OCI-LY1 (cell line): Measurements from ENCODE around the gene BRICD5.
A peak's percentile ranks its signal among the peaks of the same experiment; 100 is the strongest.

ENCODE experiments used
- H2AFZ ChIP-seq: fragments of 200-600 bp; sonication (generic), shearing (Covaris generic); 2 replicates; pipeline ENCODE4 v1.6.0; 2014; ENCODE audit warnings: antibody characterized with exemption, mild to moderate bottlenecking, low read length
- H3F3A ChIP-seq: fragments of 200-600 bp; sonication (generic), shearing (Covaris generic); 2 replicates; pipeline ENCODE4 v1.6.0; 2014; ENCODE audit warnings: mild to moderate bottlenecking, antibody characterized with exemption, low read length, moderate library complexity; ENCODE audit not compliant: insufficient read depth
- H3K27ac ChIP-seq: fragments of 200-600 bp; sonication (generic); 2 replicates; pipeline ENCODE4 v1.5.1; 2014; ENCODE audit warnings: low read length, mixed run types, mild to moderate bottlenecking, low read depth; ENCODE audit not compliant: poor library complexity, severe bottlenecking
- H3K27me3 ChIP-seq: fragments of 200-600 bp; sonication (generic); 2 replicates; pipeline ENCODE4 v1.6.0; 2014; ENCODE audit warnings: antibody characterized with exemption, mild to moderate bottlenecking, low read length, moderate library complexity; ENCODE audit not compliant: insufficient read depth
- H3K36me3 ChIP-seq: fragments of 200-600 bp; sonication (generic); 2 replicates; pipeline ENCODE4 v1.6.1; 2014; ENCODE audit warnings: mild to moderate bottlenecking, antibody characterized with exemption, low read length, moderate library complexity, mixed read lengths; ENCODE audit not compliant: insufficient read depth
- H3K4me1 ChIP-seq: fragments of 200-600 bp; sonication (generic); 2 replicates; pipeline ENCODE4 v1.5.1; 2014; ENCODE audit warnings: mild to moderate bottlenecking, low read length, moderate library complexity; ENCODE audit not compliant: insufficient read depth, severe bottlenecking
- H3K4me2 ChIP-seq: fragments of 200-600 bp; sonication (generic), shearing (Covaris generic); 2 replicates; pipeline ENCODE4 v1.6.1; 2014; ENCODE audit warnings: low read length
- H3K4me3 ChIP-seq: fragments of 200-600 bp; sonication (generic); 2 replicates; pipeline ENCODE4 v1.5.1; 2014; ENCODE audit warnings: low read length, low read depth, mild to moderate bottlenecking, mixed read lengths; ENCODE audit not compliant: poor library complexity, severe bottlenecking
- H3K79me2 ChIP-seq: fragments of 200-600 bp; shearing (Covaris generic); 2 replicates; pipeline ENCODE4 v1.6.1; 2016; ENCODE audit warnings: mixed run types, low read length, mixed read lengths; ENCODE audit not compliant: insufficient read depth
- H3K9ac ChIP-seq: fragments of 200-600 bp; sonication (generic), shearing (Covaris generic); 2 replicates; pipeline ENCODE4 v1.6.1; 2014; ENCODE audit warnings: mild to moderate bottlenecking, low read length, mixed read lengths
- H3K9me2 ChIP-seq: fragments of 200-600 bp; sonication (generic), shearing (Covaris generic); 2 replicates; pipeline ENCODE4 v1.6.1; 2014; ENCODE audit warnings: low read depth, mild to moderate bottlenecking, low read length, mixed read lengths
- H3K9me3 ChIP-seq: fragments of 200-600 bp; shearing (Covaris generic); 2 replicates; pipeline ENCODE4 v1.6.1; 2014; ENCODE audit warnings: low read length, mixed read lengths
- H4K20me1 ChIP-seq: fragments of 200-600 bp; sonication (generic), shearing (Covaris generic); 2 replicates; pipeline ENCODE4 v1.6.0; 2016; ENCODE audit warnings: mild to moderate bottlenecking, low read length; ENCODE audit not compliant: insufficient read depth
- CTCF ChIP-seq: fragments of 200-600 bp; sonication (generic), shearing (Covaris generic); IDR thresholded peaks from 2 replicates; pipeline ENCODE4 v1.5.1; 2017; ENCODE audit warnings: mild to moderate bottlenecking, antibody characterized with exemption, low read length, moderate library complexity, mixed read lengths
- EZH2 ChIP-seq: fragments of 200-600 bp; sonication (generic), shearing (Covaris generic); IDR thresholded peaks from 2 replicates; pipeline ENCODE4 v1.8.0; 2017; ENCODE audit warnings: borderline replicate concordance, mixed run types, mild to moderate bottlenecking, antibody characterized with exemption, low read length, moderate library complexity, mixed read lengths

Gene BRICD5

GRCh38 chr16:2257726-2258125 lies 47.1 kb upstream of the BRICD5 start:
- Histone ChIP-seq H3K27me3 (no peaks in the 10 kb centered on the region), H4K20me1 (no peaks in the 10 kb centered on the region), H3K4me1 (peaks cover 10% of the 10 kb centered on the region), H3K9me3 (no peaks in the 10 kb centered on the region), H3F3A (peaks cover 7% of the 10 kb centered on the region; the same call in 1 of the 2 replicates), H2AFZ (no peak overlapping the region), H3K9ac (no peak overlapping the region), H3K9me2 (no peaks in the 10 kb centered on the region), H3K4me3 (no peak overlapping the region), H3K27ac (no peak overlapping the region), H3K79me2 (no peaks in the 10 kb centered on the region), H3K4me2 (no peak overlapping the region), H3K36me3 (peaks cover 99% of the 10 kb centered on the region)
- TF ChIP-seq CTCF (no peak), EZH2 (no peak)

GRCh38 chr16:2256531-2257140 lies 46.0 kb upstream of the BRICD5 start:
- no peak overlapping the region for H3K4me2 ChIP-seq
- TF ChIP-seq CTCF (no peak), EZH2 (no peak)
- peaks cover 21% of the 10 kb centered on the region for H3K4me1 ChIP-seq
- no peak overlapping the region for H3K27ac ChIP-seq
- no peaks in the 10 kb centered on the region for H4K20me1 ChIP-seq
- no peak overlapping the region for H2AFZ ChIP-seq
- H3K79me2 ChIP-seq, result no peaks in the 10 kb centered on the region
- no peak overlapping the region for H3K9ac ChIP-seq
- H3K36me3 ChIP-seq, result peaks cover 90% of the 10 kb centered on the region
- H3K27me3 ChIP-seq, result no peaks in the 10 kb centered on the region
- H3K4me3 ChIP-seq, result no peak overlapping the region
- no peaks in the 10 kb centered on the region for H3K9me2 ChIP-seq
- H3F3A ChIP-seq, result peaks cover 15% of the 10 kb centered on the region
- no peaks in the 10 kb centered on the region for H3K9me3 ChIP-seq

- peaks cover 61% of the 10 kb centered on the region for H3K36me3 ChIP-seq
- H4K20me1 ChIP-seq, result no peaks in the 10 kb centered on the region
- peaks cover 15% of the 10 kb centered on the region for H3F3A ChIP-seq
- no peak for TF ChIP-seq CTCF
- no peak for TF ChIP-seq EZH2
- H3K79me2 ChIP-seq, result peaks cover 9% of the 10 kb centered on the region
- H3K27ac ChIP-seq, result peak overlapping the region; percentile 81
- no peak overlapping the region for H3K4me2 ChIP-seq
- H3K4me3 ChIP-seq, result no peak overlapping the region
- H3K9me3 ChIP-seq, result no peaks in the 10 kb centered on the region
- peaks cover 29% of the 10 kb centered on the region for H3K4me1 ChIP-seq
- H3K9ac ChIP-seq, result no peak overlapping the region; the same call in 1 of the 2 replicates
- H3K9me2 ChIP-seq, result no peaks in the 10 kb centered on the region
- H2AFZ ChIP-seq, result no peak overlapping the region
- no peaks in the 10 kb centered on the region for H3K27me3 ChIP-seq
These were observed 42.6 kb upstream of the BRICD5 start for GRCh38 chr16:2253293-2253692.
